Coronary artery (tissue), 2 donors: ENCODE measurements around the gene BOLA3.

Experiments used
- DNase-seq: peaks from one replicate; pipeline ENCODE4 v3.0.0-alpha.2; 2017; ENCODE audit warnings: low spot score
- H3K27ac ChIP-seq, 2 donors: fragments of 200-600 bp; sonication (generic); one replicate each; pipeline ENCODE4 v1.5.1; 2016 to 2019
- H3K4me3 ChIP-seq: fragments of 200-600 bp; sonication (generic); 2 replicates; pipeline ENCODE4 v1.5.1; 2016; ENCODE audit warnings: mild to moderate bottlenecking, moderate library complexity
- TF ChIP-seq, protein P1 (sequence below): fragments of 200-600 bp; sonication (generic); IDR thresholded peaks from one replicate; pipeline ENCODE4 v1.5.1; 2019; ENCODE audit warnings: antibody characterized with exemption

BOLA3 gene

DNA sequence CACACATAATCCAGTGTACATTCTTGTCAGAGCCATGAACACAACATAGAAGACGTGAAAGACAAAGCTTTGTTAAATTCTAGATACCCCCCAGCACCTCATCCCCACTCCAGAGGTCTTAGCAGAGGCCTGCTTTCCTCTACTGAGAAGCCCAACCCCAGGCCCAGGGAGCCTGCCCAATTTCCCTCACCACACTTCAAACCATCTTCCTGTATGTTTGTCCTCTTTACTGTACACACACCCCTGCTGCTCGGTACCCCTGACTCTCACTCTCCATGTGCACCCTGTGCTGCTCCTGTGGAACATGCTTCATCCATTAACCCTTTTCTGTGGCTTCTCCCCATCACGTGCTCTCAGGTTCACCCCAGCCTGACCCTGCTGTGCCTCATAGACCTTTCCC is 37.2 kb downstream of the BOLA3 start:
- no peak for DNase-seq
- Histone ChIP-seq H3K27ac (no peak overlapping the region), H3K4me3 (no peak overlapping the region)
- TF ChIP-seq, protein P1, sequence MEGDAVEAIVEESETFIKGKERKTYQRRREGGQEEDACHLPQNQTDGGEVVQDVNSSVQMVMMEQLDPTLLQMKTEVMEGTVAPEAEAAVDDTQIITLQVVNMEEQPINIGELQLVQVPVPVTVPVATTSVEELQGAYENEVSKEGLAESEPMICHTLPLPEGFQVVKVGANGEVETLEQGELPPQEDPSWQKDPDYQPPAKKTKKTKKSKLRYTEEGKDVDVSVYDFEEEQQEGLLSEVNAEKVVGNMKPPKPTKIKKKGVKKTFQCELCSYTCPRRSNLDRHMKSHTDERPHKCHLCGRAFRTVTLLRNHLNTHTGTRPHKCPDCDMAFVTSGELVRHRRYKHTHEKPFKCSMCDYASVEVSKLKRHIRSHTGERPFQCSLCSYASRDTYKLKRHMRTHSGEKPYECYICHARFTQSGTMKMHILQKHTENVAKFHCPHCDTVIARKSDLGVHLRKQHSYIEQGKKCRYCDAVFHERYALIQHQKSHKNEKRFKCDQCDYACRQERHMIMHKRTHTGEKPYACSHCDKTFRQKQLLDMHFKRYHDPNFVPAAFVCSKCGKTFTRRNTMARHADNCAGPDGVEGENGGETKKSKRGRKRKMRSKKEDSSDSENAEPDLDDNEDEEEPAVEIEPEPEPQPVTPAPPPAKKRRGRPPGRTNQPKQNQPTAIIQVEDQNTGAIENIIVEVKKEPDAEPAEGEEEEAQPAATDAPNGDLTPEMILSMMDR: no peak

DNA sequence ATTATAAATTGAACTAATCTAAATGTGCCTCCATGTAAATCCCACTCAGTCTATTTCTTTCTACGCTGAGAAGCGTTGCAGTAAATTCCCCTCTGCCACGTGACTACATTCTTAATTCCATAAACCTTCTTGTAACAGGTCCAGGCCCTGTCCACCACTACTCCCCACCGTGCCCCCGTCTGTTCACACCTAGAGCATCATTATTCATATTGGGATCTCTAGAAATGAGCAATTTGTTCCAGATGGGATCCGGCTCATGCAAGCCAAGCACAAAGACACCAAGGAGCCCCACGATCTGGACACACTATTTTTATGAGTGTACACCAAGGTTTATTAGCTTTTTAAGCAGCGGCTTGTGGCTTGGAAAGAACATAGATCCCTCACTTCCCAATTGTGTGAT is 38.2 kb downstream of the BOLA3 start:
- Histone ChIP-seq H3K27ac (no peak overlapping the region), H3K4me3 (no peak overlapping the region)
- TF ChIP-seq, protein P1: no peak
- no peak for DNase-seq

DNA sequence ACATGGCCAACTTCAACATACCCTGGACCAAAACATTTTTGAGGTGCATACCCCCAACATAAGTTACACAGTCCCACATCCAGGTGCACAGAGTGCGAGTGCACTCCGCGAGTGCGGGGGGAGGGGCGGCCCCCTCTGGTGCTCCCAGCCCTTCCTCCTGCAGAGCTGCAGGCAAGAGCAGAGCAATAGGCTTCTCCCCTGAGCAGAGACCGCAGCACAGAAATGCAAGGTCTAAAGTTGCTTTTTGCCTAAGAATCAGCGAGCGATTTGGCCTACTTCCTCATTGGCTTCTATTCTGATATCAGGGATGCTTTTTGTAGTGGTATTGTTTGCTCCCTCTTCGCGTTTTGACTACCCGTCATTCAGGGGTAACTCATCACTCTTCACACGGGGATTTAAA is 40.6 kb downstream of the BOLA3 start:
- H3K4me3 ChIP-seq: no peak overlapping the region
- no peak overlapping the region for H3K27ac ChIP-seq
- DNase-seq: no peak
- TF ChIP-seq, protein P1: no peak

DNA sequence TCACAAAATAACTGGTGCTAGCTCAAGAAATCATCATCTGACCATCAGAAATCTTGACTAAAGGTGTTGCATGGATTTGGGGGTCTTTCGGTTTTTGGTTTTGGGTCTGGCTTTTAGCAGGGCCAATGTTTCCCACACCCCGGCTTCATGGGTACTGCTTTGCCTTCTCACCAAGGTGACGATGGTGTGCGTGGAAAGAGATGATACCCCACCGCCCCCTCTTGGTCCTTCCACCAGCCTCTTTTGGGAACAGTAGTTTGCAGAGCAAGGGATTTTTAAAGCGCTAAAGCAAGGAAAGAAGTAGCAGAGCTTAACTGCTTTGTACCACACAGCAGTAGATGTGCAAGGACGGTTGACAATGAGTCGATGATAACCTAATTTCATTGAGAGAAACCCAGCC is 42.3 kb downstream of the BOLA3 start:
- TF ChIP-seq, protein P1: no peak
- no peak overlapping the region for H3K4me3 ChIP-seq

DNA sequence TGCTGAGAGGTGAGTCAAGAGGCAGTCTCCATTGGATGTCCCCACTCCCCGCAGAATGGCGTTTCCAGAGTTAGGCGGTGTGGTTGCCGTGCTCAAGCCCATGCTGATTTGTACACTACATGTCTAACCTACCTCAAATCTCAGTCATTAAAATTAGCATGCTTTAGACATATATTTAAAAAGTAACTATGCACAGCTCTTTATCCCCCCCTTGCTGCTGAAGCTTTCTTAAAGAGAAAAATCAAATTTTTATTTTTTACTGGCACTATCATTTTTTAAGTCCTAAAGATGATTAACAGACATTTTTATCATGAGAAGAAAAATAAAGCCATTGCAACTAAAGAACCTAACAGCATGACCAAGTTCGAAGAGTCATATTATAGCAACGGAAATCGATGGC is 42.9 kb downstream of the BOLA3 start:
- no peak for DNase-seq
- TF ChIP-seq, protein P1: no peak
- no peak overlapping the region for H3K4me3 ChIP-seq

More for the DNA sequence above, 42.3 kb downstream of the BOLA3 start:
- DNase-seq: no peak
- H3K27ac ChIP-seq: no peak overlapping the region

DNA sequence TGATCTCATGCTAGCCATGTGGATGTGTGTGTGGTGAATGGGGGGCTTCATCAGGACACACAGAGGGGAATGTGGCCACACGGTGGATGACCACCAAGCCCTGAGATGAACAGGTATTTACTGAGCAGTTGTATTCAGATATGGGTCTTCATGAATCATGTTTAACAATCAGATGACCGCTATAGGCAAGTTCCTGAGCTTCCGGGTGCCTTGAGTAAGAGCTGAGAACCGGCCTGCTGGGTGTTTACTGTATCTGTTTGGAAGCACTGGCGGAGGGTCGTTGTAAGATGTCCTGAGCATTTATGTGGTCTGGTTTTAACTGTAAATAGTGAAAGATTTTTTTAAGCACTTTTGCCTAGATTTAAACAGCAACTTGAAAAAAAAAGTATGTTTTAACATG is 43.9 kb downstream of the BOLA3 start:
- no peak overlapping the region for H3K27ac ChIP-seq
- TF ChIP-seq, protein P1: no peak
- H3K4me3 ChIP-seq: no peak overlapping the region
- DNase-seq: no peak

More for the DNA sequence above, 42.9 kb downstream of the BOLA3 start:
- H3K27ac ChIP-seq: no peak overlapping the region

DNA sequence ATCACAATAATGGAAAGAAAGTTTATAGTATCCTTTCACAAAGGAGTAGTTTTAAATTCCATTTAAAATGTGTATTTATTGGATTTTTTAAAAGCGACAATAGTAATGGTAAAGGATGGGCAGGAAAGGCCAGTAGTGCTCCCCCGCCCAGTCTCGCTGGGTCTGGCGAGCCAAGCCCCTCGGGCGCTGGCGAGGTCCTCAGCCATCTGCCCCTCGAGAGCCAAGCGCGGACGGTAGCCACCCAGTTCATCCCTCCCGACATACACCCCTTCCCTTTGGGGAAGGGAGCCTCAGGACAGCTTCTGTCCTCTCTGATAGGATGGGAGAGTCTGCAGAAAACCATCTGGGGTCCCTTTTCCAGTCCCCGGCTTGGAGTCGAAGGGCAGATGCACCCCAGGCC is 45.2 kb downstream of the BOLA3 start:
- TF ChIP-seq, protein P1: no peak
- no peak overlapping the region for H3K27ac ChIP-seq
- no peak for DNase-seq
- no peak overlapping the region for H3K4me3 ChIP-seq
